Neural progenitor cell (in vitro differentiated cells): Measurements from ENCODE around the gene KDM6A.
"Not testable (repeated sequence)": the region's sequence is repeated elsewhere in the genome, so short reads cannot be mapped to it uniquely, and the experiment has no call there.

Source experiments
- CTCF ChIP-seq: fragments of 200-600 bp; sonication (generic); IDR thresholded peaks from 2 replicates; pipeline ENCODE4 v1.5.1; 2017; ENCODE audit warnings: antibody characterized with exemption, mild to moderate bottlenecking
- EZH2 ChIP-seq: fragments of 200-600 bp; sonication (generic); IDR thresholded peaks from 2 replicates; pipeline ENCODE4 v1.6.1; 2017; ENCODE audit warnings: antibody characterized with exemption, mild to moderate bottlenecking, moderate library complexity
- EZH2phosphoT487 ChIP-seq: fragments of 200-600 bp; sonication (generic); IDR thresholded peaks from 2 replicates; pipeline ENCODE4 v1.6.1; 2017; ENCODE audit warnings: antibody characterized with exemption

- TF ChIP-seq EZH2phosphoT487, CTCF, EZH2: not testable (repeated sequence)
Measured at GRCh38 chrX:45073011-45073410, 200.0 kb downstream of the KDM6A start.
